K562 (cell line): ENCODE data around the gene BPHL.

ENCODE experiments used
- BRD4 ChIP-seq: fragments of 200-600 bp; sonication (generic); IDR thresholded peaks from 2 replicates; pipeline ENCODE4 v1.6.1; 2017; ENCODE audit warnings: inconsistent platforms
- E2F5 ChIP-seq: sonication (generic); formaldehyde crosslinking; IDR thresholded peaks from 2 replicates; pipeline ENCODE4 v1.8.0; 2022; ENCODE audit warnings: mild to moderate bottlenecking, missing genetic modification reagents
- ELF1 ChIP-seq: fragments of 200-800 bp; sonication (Bioruptor generic); IDR thresholded peaks from 2 replicates; pipeline ENCODE4 v1.6.1; 2016; ENCODE audit warnings: missing genetic modification characterization, missing compliant biosample characterization
- MAX ChIP-seq: sonication (generic); formaldehyde crosslinking; IDR thresholded peaks from 2 replicates; pipeline ENCODE4 v1.9.0; 2022; ENCODE audit warnings: mild to moderate bottlenecking, missing genetic modification reagents
- RFX5 ChIP-seq: IDR thresholded peaks from 2 replicates; pipeline ENCODE4 v1.6.1; 2011; ENCODE audit warnings: low read depth, mild to moderate bottlenecking, improper control_type of control experiment, low read length
- TFAP4 ChIP-seq: sonication (generic); formaldehyde crosslinking; IDR thresholded peaks from 2 replicates; pipeline ENCODE4 v1.8.0; 2022; ENCODE audit warnings: missing genetic modification reagents, mild to moderate bottlenecking, moderate library complexity, borderline replicate concordance
- ZEB2 ChIP-seq: fragments of 450-650 bp; IDR thresholded peaks from 2 replicates; pipeline ENCODE4 v1.6.1; 2016
- TF ChIP-seq, protein P1 (sequence below): fragments of 150-350 bp; conservative IDR thresholded peaks from 2 replicates; pipeline ENCODE4 v1.6.1; 2014; ENCODE audit warnings: low read length
- TF ChIP-seq, protein P2 (sequence below), 3 experiments: IDR thresholded peaks in 2 of 3; conservative IDR thresholded peaks in 1 of 3; 2 replicates each; pipeline ENCODE4 v1.5.1; 2011 to 2012; ENCODE audit warnings: low read length in 3 of 3, mild to moderate bottlenecking in 3 of 3, control low read depth in 2 of 3, improper control_type of control experiment in 1 of 3, inconsistent platforms in 1 of 3, low read depth in 1 of 3, mixed read lengths in 1 of 3, moderate library complexity in 1 of 3; ENCODE audit not compliant: insufficient read depth in 2 of 3

DNA sequence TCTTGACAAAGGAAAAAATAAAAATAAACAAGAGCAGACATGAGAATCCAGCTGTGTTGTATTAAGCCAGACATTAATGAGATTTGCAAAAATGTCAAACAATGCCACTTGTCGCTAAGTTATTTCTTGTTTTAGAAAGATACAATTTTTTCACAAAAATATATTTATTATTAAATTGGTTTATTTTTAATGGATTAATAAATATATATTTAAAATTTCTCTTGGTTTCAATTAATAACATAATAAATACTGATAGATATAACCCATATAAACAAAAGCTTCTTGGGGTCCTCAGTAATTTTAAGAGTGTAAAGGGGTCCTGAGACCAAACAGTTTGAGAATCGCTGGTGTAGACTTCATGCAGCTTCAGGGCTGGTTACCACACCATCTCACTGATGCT, 82.9 kb downstream of the BPHL start:
- TF ChIP-seq ZEB2 (no peak), RFX5 (no peak), ELF1 (tag) (no peak), BRD4 (no peak), MAX (CRISPR knock-in tag) (no peak), TFAP4 (no peak), E2F5 (no peak)
- TF ChIP-seq, protein P1, sequence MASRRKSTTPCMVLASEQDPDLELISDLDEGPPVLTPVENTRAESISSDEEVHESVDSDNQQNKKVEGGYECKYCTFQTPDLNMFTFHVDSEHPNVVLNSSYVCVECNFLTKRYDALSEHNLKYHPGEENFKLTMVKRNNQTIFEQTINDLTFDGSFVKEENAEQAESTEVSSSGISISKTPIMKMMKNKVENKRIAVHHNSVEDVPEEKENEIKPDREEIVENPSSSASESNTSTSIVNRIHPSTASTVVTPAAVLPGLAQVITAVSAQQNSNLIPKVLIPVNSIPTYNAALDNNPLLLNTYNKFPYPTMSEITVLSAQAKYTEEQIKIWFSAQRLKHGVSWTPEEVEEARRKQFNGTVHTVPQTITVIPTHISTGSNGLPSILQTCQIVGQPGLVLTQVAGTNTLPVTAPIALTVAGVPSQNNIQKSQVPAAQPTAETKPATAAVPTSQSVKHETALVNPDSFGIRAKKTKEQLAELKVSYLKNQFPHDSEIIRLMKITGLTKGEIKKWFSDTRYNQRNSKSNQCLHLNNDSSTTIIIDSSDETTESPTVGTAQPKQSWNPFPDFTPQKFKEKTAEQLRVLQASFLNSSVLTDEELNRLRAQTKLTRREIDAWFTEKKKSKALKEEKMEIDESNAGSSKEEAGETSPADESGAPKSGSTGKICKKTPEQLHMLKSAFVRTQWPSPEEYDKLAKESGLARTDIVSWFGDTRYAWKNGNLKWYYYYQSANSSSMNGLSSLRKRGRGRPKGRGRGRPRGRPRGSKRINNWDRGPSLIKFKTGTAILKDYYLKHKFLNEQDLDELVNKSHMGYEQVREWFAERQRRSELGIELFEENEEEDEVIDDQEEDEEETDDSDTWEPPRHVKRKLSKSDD, result no peak
- TF ChIP-seq, protein P2, sequence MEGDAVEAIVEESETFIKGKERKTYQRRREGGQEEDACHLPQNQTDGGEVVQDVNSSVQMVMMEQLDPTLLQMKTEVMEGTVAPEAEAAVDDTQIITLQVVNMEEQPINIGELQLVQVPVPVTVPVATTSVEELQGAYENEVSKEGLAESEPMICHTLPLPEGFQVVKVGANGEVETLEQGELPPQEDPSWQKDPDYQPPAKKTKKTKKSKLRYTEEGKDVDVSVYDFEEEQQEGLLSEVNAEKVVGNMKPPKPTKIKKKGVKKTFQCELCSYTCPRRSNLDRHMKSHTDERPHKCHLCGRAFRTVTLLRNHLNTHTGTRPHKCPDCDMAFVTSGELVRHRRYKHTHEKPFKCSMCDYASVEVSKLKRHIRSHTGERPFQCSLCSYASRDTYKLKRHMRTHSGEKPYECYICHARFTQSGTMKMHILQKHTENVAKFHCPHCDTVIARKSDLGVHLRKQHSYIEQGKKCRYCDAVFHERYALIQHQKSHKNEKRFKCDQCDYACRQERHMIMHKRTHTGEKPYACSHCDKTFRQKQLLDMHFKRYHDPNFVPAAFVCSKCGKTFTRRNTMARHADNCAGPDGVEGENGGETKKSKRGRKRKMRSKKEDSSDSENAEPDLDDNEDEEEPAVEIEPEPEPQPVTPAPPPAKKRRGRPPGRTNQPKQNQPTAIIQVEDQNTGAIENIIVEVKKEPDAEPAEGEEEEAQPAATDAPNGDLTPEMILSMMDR (IDR thresholded peaks at IDR 0.05 in 2 of 3, conservative IDR thresholded peaks at IDR 0.05 in 1 of 3; ENCODE audit: insufficient read depth in 2 of 3, low read depth in 1 of 3, low read length in 3 of 3), result no peak
